CD4-positive, alpha-beta T cell treated with Interleukin-4 for 1 hour (primary cell): ENCODE data around the gene IKBKG.
"Not testable (repeated sequence)": the region's sequence is repeated elsewhere in the genome, so short reads cannot be mapped to it uniquely, and the experiment has no call there.

Experiments
- DNase-seq, 2 donors: peaks; one replicate each; pipeline ENCODE4 v3.0.0-alpha.2; 2020 to 2022

Gene IKBKG

GRCh38 chrX:154526901-154527675 lies 20.3 kb upstream of the IKBKG start:
- peak; percentile 68 to 70 for DNase-seq

DNA sequence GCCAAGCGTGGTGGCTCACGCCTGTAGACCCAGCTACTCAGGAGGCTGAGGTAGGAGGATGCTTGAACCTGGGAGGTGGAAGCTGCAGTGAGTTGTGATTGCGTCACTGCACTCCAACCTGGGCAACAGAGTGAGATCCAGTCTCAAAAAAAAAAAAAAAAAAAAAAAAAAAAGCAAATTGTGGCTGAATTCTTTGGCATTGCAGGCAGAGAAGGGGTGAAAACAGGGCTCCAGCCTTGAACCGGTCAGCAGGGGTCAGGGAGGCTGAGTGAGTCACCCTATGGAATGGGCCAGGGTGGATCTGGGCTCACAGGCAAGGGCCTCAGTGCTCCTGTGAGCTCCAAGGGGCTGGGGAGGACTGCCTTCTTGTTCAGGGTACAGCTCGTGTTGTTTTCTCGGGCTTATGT lies 18.2 kb upstream of the IKBKG start:
- no peak for DNase-seq

DNA sequence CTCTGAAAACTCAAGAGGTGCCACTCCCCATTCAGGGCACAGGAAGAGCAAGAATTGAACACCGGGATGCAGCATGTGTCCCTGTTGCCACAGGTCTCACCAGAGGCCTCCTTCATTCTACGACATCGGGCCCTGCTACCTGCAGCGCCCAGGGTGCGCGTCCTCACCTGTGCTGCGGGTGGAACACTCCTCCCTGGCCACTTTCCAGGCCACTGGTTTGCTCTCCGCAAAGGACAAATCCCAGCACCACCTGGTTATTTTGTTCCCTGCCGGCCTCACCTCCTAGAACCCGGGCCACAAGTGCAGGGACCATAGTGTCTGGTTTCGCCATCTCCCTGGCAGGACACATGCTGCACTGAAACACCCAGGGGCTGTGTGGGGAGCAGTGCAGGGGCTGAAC lies 17.1 kb upstream of the IKBKG start:
- no peak for DNase-seq

DNA sequence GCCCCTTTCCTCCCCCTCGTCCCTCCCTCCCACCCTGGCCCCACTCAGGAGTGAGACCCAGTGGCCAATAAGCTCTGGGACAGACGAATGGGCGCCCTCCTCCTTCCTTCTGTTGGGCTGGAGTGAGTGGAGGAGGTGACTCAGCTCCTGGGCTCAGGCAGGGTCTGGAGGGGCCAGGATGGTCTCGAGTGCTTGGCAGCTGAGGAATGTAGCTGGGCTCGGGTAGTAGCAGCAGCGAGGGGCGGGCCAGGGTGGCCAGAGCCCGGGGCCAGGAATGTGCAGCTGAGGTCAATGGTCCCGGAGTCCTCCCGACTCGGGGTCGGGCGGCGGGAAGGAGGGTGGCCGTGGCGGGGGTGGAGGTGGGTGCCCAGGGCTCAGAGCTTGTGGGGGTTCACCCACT lies 15.8 kb upstream of the IKBKG start:
- no peak for DNase-seq

- no peak for DNase-seq
Measured at GRCh38 chrX:154532690-154533089, 14.7 kb upstream of the IKBKG start.

DNA sequence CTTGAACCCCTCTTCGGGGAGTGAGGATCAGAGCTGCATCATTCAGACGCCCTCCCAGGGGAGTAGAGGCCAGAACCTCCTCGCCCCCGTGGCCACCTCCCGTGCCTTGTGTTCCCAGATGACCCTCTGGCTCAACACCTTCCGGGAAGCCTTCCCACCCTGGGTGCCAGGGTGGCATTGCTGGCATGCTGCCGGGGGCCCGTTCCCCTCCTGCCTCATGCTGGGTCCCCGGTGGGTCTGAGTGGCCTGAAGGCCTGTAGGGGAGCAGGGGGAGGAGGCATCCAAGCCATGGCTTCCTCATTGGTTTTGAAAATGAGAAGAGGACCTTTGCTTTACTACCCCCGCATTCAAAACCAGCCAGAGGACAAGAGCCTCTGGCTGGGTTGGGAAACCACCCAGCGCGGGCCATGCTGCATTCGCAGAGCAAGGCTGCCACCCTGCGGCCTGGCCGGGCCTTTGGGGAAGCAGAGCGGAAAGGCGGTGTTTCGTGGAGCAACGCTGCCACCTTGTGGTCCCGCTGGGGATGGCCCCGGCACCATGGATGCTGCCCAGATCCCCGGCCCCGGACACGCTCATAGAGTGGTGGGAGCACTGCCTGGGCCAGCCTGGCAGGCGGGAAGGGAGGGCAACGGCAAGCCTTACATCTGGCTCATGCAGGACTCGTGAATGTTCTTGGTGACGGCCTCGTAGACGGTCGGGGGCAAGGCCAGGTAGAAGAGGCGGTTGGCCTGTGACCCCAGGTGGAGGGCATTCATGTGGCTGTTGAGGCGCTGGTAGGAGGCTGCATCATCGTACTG lies 12.7 kb upstream of the IKBKG start:
- DNase-seq = peak; percentile 88 to 92

GRCh38 chrX:154535892-154536291 lies 11.5 kb upstream of the IKBKG start:
- DNase-seq = no peak

DNA sequence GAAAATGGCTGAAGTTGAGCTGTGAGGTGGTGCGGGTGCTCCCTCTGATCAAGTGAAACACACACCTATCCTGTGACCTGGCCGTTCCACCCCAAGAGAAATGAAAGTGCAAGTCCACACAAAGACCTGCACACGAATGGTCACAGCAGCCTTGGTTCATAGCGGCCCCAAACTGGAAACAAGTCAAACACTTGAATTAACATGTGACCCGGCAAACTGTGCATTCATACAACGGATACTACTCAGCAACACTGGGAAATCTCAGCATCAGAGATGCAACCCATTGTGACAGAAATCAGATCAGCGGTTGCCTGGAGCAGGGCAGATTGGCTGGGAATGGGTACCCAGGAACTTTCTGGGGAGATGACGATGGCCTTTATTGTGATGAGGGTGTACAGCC lies 8.3 kb upstream of the IKBKG start:
- DNase-seq = no peak

DNA sequence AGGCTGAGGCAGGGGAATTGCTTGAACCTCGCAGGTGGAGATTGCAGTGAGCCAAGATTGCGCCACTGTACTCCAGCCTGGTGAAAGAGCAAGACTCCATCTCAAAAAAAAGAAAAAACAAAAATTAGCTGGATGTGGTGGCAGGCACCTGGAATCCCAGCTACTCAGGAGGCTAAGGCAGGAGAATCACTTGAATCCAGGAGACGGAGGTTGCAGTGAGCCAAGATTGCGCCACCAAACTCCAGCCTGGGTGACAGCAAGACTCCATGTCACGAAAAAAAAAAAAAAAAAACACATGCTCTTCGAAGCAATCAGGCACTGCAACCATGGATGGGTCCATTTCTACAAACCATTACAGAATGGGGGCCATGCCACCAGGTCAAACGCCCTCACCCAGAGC lies 7.1 kb upstream of the IKBKG start:
- DNase-seq = not testable (repeated sequence)

GRCh38 chrX:154540897-154541535 lies 6.4 kb upstream of the IKBKG start:
- DNase-seq = no peak

DNA sequence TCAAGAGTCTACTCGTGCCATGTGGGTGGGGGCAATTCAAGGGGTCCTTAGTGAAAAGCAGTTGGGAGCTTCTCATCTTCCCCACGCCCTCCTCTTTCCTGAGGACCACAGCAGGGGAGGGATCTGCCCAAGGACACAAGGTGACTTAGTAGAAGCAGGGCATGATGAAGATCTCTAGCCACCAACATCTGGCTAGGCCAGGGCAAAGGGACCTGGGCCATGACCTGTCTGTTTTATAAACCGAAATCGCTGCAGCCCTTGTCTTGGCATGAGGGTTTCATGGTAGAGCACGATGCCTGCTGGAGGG lies 5.9 kb upstream of the IKBKG start:
- DNase-seq = no peak

- DNase-seq = peak; percentile 34 to 70
Measured at GRCh38 chrX:154541896-154542722, 5.3 kb upstream of the IKBKG start.

- DNase-seq = peak; percentile 30 to 47
Measured at GRCh38 chrX:154542723-154543424, 4.5 kb upstream of the IKBKG start.

DNA sequence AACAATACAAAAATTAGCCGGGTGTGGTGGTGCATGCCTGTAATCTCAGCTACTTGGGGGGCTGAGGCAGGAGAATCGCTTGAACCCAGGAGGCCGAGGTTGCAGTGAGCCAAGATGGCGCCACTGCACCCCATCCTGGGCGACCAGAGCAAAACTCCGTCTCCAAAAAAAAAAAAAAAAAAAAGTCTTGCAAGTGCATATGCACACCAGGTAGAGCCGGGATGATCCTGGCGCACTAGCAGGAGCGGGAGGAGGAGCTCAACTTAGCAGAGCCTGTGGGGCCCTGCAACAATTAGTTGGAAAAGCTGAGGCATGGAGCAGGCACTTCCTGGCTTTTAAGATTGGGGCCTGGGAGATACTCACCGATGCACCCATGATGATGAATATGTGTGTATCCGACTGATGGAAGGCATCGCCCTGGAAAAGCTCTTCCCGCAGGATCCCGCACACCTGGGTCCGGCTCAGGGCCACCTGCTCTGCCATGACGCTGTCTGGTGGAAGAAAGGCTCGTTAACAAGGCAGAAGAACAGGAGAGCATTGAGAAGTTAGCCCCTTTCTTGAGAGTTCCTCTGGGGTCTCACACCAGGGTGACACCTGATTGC lies 1.6 kb upstream of the IKBKG start:
- no peak for DNase-seq

GRCh38 chrX:154546354-154547244 lies 821 bp upstream of the IKBKG start, which contains the start of gene G6PD:
TSS of gene G6PD (minus strand) at chrX:154546846. CDS start at chrX:154546155, 691 bp downstream.
- DNase-seq = peak; percentile 83 to 86

GRCh38 chrX:154548028-154548316 lies 552 bp downstream of the IKBKG start:
- no peak for DNase-seq

- no peak for DNase-seq
Measured at GRCh38 chrX:154549766-154550165, 2.3 kb downstream of the IKBKG start.

DNA sequence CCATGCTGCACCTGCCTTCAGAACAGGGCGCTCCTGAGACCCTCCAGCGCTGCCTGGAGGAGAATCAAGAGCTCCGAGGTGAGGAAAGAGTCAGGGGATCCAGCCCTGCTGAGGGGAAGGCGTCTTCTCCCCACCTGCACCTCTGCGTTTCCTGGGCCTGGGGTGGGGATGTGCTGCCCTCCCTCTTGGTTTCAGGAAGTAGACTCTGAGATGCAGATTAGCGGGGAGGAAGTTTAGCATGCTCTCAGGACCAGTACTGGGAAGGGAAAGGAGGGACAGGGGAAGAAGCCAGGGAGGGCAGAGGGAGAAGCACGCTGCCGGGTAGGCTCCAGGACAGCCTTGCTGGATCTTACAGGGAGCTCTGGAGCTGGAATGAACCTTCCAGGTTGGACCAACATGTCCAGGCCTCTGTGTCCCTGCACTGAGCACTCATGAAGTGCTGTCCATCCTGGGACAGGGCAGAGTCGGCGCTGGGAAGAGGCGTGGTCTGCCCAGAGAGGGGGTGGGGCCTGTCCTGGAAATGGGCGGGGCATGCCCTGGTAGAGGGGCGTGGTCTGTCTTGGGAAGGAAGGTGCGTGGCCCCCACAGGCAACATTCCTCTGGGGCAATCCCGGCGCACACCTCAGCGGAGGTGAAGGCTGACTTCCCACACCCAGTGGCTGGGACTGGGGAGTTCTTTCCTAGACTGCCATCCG lies 4.8 kb downstream of the IKBKG start:
- DNase-seq = not testable (repeated sequence)

DNA sequence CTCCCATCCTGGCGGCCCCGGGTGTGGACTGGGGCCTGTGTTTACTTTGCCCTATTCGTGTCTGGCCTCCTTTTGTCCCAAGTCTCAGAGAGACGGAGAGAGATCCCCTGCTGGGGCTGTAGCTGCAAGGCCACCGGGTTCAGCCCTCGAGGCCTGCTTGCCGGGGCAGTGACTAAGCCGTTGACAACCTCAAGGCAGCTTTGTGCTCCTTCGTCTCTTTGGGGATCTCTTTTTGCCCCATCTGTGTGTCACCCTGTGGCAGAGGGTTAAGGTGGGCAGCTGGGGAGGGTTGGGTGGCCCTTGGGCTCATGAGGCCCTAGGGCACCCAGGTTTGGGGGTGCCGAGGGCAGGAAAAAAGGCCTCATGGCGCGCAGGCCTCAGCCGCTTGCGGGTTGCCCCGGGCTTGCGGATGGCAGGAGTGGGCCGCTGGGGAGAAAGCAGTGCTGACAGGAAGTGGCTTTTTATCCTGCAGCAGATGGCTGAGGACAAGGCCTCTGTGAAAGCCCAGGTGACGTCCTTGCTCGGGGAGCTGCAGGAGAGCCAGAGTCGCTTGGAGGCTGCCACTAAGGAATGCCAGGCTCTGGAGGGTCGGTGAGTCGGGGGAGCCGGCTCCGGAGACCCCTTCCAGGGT lies 10.8 kb downstream of the IKBKG start:
- DNase-seq = not testable (repeated sequence)

DNA sequence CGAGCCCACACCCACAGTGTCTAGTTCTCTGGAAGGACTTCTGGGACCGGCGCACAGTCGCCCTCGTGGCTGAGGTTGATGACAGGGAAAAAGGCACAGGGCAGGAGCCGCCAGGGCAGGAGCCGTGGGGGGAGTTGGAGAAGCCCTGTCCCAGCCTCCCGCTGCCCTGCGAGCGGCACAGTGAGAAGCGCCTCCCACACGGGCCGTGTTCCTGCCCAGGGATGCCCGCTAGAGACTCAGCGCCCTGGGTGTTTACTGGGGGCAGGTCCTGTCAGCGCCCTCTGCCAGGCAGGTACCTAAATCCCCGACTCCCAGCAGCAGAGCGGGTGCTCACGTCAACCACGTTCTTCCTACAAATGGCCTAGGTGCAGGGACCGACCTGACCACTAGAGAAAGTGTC lies 11.5 kb downstream of the IKBKG start:
- not testable (repeated sequence) for DNase-seq
